ENCODE data around the gene AMN1.

AMN1 gene

GRCh38 chr12:31728917-31729640, at the start of gene AMN1:
Gene AMN1, minus strand, starts transcription at chr12:31729021. Its CDS starts 13 bp downstream, at chr12:31729008.
- CTCF ChIA-PET: interaction anchor here (0.6 to 1.4 kb wide), 2 partner anchors 47 to 161 kb away, joined by 3 to 6 read pairs; no protein-coding TSS in a partner anchor
- TF ChIP-seq ZNF747 (tag by site-specific recombination; IDR thresholded peaks at IDR 0.05) (no peak), KLF1 (tag by site-specific recombination; IDR thresholded peaks at IDR 0.05) (peak; percentile 78), ZBTB26 (tag by site-specific recombination; optimal IDR thresholded peaks at IDR 0.05) (peak; percentile 87), ZNF777 (tag by site-specific recombination; IDR thresholded peaks at IDR 0.05; ENCODE audit: borderline replicate concordance) (no peak), IKZF3 (tag by site-specific recombination; IDR thresholded peaks at IDR 0.05) (no peak; the same call in 1 of the 2 replicates), ZNF48 (tag by site-specific recombination; IDR thresholded peaks at IDR 0.05) (no peak), REST (tag by site-specific recombination; IDR thresholded peaks at IDR 0.05) (no peak; the same call in 1 of the 2 replicates), EGR2 (tag by site-specific recombination; IDR thresholded peaks at IDR 0.05; ENCODE audit: low read depth) (peak; percentile 94), KLF7 (tag by site-specific recombination; IDR thresholded peaks at IDR 0.05; ENCODE audit: borderline replicate concordance) (peak; percentile 94), CTCF (tag by site-specific recombination; IDR thresholded peaks at IDR 0.05) (0 out of 2 replicates have a peak, but pooled peaks have one; percentile 11), ZNF132 (tag by site-specific recombination; IDR thresholded peaks at IDR 0.05; ENCODE audit: borderline replicate concordance) (no peak), ZBTB7A (tag by site-specific recombination; IDR thresholded peaks at IDR 0.05; ENCODE audit: low read depth) (no peak; the same call in 1 of the 2 replicates), ZNF626 (tag by site-specific recombination; IDR thresholded peaks at IDR 0.05) (no peak), KLF16 (tag by site-specific recombination; IDR thresholded peaks at IDR 0.05) (peak; percentile 27; the same call in 1 of the 2 replicates), ZFP3 (tag by site-specific recombination; IDR thresholded peaks at IDR 0.05; ENCODE audit: low read depth) (no peak), ZNF350 (tag by site-specific recombination; IDR thresholded peaks at IDR 0.05) (no peak), ZNF585B (tag by site-specific recombination; IDR thresholded peaks at IDR 0.05) (no peak), ZNF645 (tag by site-specific recombination; IDR thresholded peaks at IDR 0.05) (no peak), SCRT1 (tag by site-specific recombination; IDR thresholded peaks at IDR 0.05; ENCODE audit: borderline replicate concordance) (no peak), ZBTB10 (tag by site-specific recombination; IDR thresholded peaks at IDR 0.05) (no peak), ZNF18 (tag by site-specific recombination; IDR thresholded peaks at IDR 0.05) (no peak), ZSCAN5A (tag by site-specific recombination; IDR thresholded peaks at IDR 0.05) (no peak), ZNF600 (tag by site-specific recombination; IDR thresholded peaks at IDR 0.05) (peak; percentile 83)

More at GRCh38 chr12:31728917-31729640, at the start of gene AMN1:
- no peaks in the 10 kb centered on the region for H3K36me3 ChIP-seq (ENCODE audit: control insufficient read depth in 2 of 2, insufficient read depth in 1 of 2, low read length in 2 of 2)
- POLR2A ChIA-PET: interaction anchor here (0.6 to 1.9 kb wide), 4 partner anchors 47 to 231 kb away, joined by 4 to 8 read pairs (median 6); partner anchors contain the start of genes ETFBKMT and RESF1
- peak within 1 kb of the TSS; percentile 50 for H3K4me3 ChIP-seq (ENCODE audit: low read depth, low read length)
- no peaks in the 10 kb centered on the region; the same call in 1 of the 2 replicates for H3K4me1 ChIP-seq (ENCODE audit: control insufficient read depth, insufficient read depth, low read length)
- no peaks in the 10 kb centered on the region for H3K9me3 ChIP-seq (ENCODE audit: control insufficient read depth, insufficient read depth, low read depth, low read length)
- H3K27ac ChIP-seq (ENCODE audit: extremely low read depth, low read depth, low read length): peak within 1 kb of the TSS; percentile 84
